Activated CD4-positive, alpha-beta T cell treated with anti-CD3 and anti-CD28 coated beads, Interleukin-2, Interleukin-4, amounts not matched to agents 100 ng/mL and 50 ng/mL, durations not matched to agents 16 hours and 8 hours (primary cell): Measurements from ENCODE around the gene GFI1B.
"Not testable (repeated sequence)": the region's sequence is repeated elsewhere in the genome, so short reads cannot be mapped to it uniquely, and the experiment has no call there.

Source experiments
- DNase-seq: peaks from one replicate; pipeline ENCODE4 v3.0.0-alpha.2; 2020; ENCODE audit warnings: low spot score

GFI1B gene

DNA sequence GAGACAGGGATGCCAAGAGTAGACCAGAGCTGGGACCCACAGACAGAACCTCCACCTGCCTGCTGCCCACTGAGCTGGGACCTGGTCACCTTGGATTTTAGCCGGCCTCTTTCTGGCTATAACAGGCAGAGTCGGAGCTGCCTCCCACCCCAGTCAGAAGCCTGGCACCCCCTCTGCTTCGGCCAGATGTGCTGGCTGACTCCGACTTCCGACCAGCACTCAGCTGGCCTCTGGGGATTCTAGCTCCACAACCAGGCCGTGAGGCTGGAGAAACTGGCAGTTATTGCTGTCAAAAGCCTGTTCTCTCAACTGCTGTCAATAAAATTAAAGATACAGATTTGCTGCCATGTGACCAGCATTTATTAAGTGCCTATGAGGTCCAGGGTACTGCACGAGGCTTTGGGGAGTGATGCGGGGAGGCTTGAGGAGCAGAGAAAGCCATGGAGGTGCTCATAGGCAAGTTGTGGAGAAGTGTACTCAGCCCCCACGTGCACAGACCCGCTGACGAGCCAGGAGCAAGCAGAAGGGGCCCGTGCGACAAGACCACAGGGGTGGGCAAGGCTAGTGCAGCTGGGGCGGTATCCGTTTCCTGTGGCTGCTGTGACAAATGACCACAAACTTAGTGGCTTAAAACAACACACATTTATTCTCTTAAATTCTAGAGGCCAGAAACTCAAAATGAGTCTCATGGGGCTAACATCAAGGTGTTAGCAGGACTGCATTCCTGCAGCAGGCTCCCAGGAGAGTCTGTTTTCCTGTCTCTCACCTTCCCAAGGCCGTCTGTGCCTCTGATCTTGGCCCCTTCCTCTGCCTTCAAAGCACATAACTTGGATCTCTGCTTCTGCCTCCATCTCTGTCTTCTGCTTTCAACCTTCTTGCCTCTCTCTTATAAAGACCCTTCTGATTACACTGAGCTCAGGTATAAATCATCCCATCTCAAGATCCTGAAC, 13.1 kb downstream of the GFI1B start:
- DNase-seq = no peak

- no peak for DNase-seq
Measured at GRCh38 chr9:132993511-132993939, 15.0 kb downstream of the GFI1B start.

- DNase-seq = no peak
Measured at GRCh38 chr9:132994410-132995120, 16.1 kb downstream of the GFI1B start.

DNA sequence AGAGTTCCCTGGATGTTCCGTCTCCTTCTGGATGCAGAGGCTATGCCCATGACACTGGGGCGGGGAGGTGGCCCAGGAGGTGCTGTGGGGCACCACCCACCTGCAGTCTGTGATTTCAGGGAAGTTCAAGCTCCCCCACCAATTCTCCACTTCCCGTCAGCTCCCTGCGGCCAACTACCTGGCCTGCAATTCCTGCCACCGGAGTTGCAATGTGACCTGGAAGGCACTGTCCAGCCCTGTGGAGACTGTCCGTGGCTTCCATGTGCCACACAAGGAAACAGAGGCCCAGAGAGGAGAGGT, 16.6 kb downstream of the GFI1B start:
- no peak for DNase-seq

- DNase-seq = no peak
Measured at GRCh38 chr9:132995879-132996278, 17.4 kb downstream of the GFI1B start.

GRCh38 chr9:132996526-132996925, 18.0 kb downstream of the GFI1B start:
- DNase-seq = no peak

- DNase-seq = no peak
Measured at GRCh38 chr9:132997591-132997990, 19.1 kb downstream of the GFI1B start.

GRCh38 chr9:132998221-132998620, 19.7 kb downstream of the GFI1B start:
- not testable (repeated sequence) for DNase-seq

DNA sequence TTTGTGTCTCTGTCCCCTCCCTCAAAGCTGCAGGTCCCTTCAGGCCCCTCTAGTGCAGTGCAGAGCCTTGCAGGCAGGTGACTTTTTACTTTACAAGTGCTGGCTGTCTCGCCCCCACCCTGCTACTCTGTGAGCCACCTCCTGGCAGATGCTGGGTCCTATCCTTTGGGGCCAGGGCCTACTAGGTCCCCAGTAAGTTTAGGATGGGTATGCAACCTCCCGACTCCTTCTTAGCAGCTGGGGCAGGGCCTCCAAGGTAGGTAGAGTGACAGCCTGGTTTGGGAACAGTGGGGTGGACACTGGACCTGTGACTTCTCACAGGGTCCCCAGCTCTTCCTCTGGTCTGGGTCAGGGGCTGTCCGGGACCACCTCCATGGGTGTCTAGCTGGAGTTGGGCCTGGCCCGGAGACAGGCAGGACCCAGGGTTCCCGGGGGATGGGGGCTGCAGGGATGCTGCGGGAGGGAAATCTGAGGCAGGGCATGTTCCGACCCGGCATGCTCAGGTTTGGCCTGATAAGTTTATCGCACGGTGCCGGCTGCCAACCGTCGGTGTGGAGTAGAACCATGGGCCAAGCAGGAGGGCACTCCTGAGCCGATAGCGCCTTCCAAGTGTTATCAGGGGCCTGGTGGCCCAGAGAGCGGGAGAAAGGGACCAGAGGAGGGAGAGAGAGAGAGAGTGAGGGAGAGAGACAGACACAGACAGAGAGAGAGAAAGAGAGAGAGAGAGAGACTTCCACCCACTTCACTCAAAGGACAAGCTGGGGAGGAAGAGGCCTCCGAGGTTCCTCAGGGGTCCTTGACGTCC, 20.5 kb downstream of the GFI1B start:
- no peak for DNase-seq

DNA sequence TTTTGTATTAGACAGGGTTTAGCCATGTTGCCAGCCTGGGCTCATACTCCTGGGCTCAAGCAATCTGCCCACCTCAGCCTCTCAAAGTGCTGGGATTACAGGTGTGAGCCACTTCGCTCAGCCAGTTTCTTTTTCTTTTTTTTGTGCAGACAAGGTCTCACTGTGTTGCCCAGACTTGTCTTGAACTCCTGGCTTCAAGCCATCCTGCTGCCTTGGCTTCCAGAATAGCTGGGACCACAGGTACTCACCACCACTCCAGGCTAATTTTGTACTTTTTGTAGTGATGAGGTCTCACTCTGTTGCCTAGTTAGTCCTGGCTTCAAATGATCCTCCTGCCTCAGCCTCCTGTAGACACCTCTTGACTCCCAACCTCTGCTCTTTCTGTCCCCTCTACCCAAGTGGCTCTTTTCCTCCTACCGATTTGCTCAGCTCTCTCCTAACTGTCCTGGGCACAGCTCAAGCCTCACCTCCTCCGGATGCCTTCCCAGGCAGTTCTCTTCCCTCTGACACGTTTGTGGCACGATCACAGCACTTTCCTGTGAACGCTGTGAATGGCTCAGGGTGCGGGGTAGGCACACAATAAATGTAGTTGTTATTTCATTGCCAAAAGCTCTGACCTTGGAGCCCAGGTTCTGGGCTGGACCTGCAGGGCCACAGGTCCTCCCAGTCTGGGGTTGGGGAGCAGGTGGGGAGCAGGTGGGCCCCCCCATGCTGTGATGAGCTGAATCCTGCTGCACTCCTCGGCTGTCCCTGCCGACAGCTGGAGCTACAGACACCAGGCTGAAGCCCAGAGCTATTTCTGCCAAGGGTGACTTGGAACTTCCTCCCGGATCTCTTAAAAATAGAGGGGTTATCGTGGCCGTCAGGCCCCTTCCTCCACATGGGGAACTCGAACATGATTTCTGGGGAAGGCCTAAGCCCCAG, 23.9 kb downstream of the GFI1B start:
- no peak for DNase-seq

DNA sequence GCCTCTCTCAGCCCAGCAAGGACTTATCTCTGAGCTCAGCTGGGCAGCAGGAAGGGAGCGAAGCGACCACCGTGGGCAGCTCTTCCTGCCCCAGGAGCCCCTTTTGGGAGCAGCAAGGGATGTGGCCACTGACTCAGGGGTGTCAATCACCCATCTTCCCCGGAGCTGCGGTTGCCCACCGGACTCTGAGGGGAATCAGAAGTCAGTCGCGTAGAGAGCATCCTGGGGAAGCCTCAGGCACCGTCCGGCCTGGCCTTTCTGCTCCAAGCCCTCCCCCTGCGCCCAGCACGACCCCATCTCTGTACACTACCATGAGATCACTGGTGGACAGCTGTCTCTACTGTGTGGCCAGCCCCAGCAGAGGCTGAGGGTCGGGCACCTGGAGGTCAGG, 24.6 kb downstream of the GFI1B start:
- DNase-seq = no peak

DNA sequence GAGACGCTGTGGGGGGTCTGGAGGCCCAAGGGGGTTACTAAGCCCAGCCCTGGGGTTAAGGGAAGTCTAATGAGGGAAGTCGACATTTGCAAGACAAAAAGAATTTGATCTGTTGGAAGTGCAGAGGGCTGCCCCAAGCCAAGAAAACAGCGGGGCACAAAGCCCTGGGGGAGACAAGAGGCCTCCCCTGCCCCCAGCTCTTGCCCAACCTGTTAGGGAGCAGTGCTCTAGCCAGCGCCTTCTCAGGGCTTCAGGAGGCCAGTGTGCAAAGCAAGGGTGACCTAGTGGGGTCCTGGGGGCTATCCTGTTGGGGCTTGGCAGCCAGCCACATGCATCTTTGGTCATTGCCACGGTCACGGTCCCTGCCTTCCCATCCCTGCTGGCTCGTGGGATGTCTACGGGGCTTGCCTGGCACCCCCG, 25.2 kb downstream of the GFI1B start:
- DNase-seq = no peak

- DNase-seq = no peak
Measured at GRCh38 chr9:133004091-133004998, 25.9 kb downstream of the GFI1B start.

- DNase-seq = no peak
Measured at GRCh38 chr9:133004999-133005760, 26.7 kb downstream of the GFI1B start.

GRCh38 chr9:133005957-133006356, 27.5 kb downstream of the GFI1B start:
- no peak for DNase-seq

DNA sequence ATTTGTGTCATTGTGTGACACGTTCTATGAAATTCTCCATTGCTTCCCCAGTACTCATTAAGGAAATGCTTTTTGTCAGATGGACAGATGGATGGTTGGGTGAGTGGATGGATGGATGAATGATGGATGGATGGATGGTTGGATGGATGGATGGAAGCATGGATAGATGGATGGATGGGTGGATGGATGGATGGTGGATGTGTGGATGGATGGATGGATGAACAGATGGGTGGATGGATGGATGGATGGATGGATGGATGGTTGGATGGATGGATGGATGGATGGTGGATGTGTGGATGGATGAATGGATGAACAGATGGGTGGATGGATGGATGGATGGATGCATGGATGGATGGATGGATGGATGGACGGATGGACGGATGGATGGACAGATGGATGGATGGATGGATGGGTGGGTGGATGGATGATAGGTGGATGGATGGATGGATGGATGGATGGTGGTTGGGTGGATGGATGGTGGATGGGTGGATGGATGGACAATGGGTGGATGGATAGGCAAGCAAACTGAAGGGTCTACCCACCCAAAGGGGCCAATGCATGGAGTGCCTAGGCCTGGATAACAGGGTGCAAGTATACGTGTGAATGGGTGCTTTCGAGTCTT, 28.3 kb downstream of the GFI1B start:
- DNase-seq = no peak

DNA sequence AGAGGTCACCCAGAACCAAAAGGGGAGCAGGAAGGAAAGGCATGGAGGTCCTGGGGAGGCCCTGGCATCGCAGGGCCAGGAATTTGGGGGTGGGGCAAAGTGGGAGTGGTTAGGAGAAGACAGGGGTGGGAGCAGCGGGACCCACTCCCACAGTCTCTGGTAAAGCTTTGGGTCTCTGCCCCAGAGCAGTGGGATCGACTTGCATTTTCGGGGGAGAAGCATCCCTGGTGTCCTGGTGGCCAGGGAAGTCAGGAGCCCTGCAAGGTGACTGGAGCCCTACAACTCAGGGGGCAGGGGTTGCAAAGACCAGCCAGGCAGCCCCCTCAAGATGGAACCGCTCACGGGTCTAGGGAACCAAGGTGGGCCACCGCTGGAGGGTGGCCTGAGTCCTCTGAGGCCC, 29.9 kb downstream of the GFI1B start:
- DNase-seq = no peak

DNA sequence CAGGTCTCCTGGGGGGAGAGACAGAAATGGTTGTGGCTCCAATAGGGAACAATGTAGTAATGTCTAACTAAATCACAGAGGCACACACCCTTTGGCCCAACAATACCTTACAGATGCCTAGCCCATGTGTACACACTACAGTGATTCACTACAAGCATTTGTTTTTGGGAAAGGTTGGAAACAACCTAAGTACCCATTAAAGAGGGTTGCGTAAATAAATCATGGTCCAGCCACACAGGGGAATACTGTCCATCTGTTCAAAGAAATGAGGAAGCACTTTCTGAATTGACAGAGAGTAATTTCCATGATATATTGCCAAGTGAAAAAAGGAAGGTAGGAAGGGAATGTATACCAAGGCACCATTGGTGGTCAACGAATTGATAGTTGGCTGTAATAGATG, 30.3 kb downstream of the GFI1B start:
- no peak for DNase-seq

DNA sequence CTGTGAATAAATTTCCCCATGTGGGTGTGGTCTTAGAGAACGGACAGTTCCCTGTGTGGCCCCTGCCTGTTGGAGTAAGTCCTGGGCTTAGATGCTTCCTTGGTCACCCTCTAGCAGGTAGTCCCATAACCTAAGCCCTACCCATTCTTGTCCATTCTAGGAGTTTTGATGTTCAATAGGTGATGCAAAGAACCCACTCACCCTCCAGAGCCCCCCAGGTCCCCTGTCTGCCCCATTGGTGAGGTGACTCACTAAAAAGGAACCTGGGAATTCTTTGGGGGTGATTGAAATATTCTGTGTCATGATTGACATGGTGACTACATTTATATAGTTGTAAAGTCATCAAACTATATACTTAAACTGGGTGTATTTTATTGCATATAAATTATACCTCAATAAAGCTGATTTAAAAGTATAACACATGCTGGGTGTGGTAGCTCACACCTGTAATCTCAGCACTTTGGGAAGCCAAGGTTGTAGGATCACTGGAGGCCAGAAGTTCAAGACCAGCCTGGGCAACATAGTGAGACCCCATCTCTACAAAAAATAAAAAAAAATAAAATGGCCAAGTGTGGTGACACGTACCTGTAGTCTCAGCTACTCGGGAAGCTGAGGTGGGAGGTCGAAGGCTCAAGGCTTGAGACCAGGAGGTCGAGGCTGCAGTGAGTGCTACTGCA, 31.6 kb downstream of the GFI1B start:
- no peak for DNase-seq
